ENCODE measurements around the gene HNF4A.

DNA sequence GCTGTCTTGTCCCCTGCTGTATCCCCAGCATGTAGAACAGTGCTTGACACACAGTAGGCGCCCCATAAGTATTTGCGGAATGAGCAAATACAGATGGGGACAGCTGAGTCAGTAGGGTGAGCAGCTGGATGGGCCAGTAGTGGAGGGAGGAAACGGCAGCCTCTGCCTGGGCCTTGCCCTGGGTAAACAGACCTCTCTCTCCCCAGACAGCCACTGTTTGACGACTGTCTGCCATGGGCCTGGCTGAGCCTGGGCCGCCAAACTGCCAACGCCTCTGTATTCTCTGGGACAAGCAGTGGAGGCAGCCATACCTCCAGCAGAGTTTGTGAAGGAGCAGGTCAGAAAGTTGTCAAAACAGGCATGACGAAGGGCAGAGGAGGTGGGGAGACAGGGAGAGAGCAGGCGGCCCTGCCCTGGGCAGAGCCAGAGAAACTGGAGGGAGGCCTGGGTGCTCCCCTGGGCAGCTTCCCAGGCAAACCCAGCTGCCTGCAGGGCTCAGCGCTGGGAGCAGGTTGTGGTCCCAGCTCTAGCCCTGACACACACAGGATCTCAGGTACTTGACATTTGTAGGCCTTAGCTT, 15.2 kb downstream of the HNF4A start:
- TF ChIP-seq POLR2A (IDR thresholded peaks at IDR 0.05), result no peak
- TF ChIP-seq, protein P1, sequence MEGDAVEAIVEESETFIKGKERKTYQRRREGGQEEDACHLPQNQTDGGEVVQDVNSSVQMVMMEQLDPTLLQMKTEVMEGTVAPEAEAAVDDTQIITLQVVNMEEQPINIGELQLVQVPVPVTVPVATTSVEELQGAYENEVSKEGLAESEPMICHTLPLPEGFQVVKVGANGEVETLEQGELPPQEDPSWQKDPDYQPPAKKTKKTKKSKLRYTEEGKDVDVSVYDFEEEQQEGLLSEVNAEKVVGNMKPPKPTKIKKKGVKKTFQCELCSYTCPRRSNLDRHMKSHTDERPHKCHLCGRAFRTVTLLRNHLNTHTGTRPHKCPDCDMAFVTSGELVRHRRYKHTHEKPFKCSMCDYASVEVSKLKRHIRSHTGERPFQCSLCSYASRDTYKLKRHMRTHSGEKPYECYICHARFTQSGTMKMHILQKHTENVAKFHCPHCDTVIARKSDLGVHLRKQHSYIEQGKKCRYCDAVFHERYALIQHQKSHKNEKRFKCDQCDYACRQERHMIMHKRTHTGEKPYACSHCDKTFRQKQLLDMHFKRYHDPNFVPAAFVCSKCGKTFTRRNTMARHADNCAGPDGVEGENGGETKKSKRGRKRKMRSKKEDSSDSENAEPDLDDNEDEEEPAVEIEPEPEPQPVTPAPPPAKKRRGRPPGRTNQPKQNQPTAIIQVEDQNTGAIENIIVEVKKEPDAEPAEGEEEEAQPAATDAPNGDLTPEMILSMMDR (IDR thresholded peaks at IDR 0.05), result no peak
